SU-DHL-6 (cell line): ENCODE results near the gene ZNF740.

ENCODE experiments used
- CTCF ChIP-seq: fragments of 200-600 bp; sonication (generic); IDR thresholded peaks from one replicate; pipeline ENCODE4 v1.5.1; 2017; ENCODE audit warnings: antibody characterized with exemption, mild to moderate bottlenecking, low read length, moderate library complexity; ENCODE audit not compliant: insufficient read depth, poor library complexity, severe bottlenecking
- EZH2phosphoT487 ChIP-seq: fragments of 200-600 bp; sonication (generic), shearing (Covaris generic); conservative IDR thresholded peaks from 2 replicates; pipeline ENCODE4 v1.6.1; 2018; ENCODE audit warnings: mild to moderate bottlenecking, antibody characterized with exemption, low read length, moderate library complexity, mixed read lengths

- TF ChIP-seq CTCF (no peak), EZH2phosphoT487 (no peak)
Observed at GRCh38 chr12:53191096-53191884, 10.8 kb downstream of the ZNF740 start.
